ENCODE measurements around the gene RALA. TPM values are rescaled to one million over a fixed set of nuclear protein-coding genes. Genes with fewer than 3 reads are reported as not detected.
"Not testable (repeated sequence)": the region's sequence is repeated elsewhere in the genome, so short reads cannot be mapped to it uniquely, and the experiment has no call there.

Gene RALA
- total RNA-seq, 2 experiments from 2014 or later, result 29.1 to 31.1 TPM

- POLR2A ChIA-PET, result no interaction called here
- CTCF ChIA-PET, result no interaction called here
These were observed 50.5 kb downstream of the RALA start for GRCh38 chr7:39673868-39674267.

DNA sequence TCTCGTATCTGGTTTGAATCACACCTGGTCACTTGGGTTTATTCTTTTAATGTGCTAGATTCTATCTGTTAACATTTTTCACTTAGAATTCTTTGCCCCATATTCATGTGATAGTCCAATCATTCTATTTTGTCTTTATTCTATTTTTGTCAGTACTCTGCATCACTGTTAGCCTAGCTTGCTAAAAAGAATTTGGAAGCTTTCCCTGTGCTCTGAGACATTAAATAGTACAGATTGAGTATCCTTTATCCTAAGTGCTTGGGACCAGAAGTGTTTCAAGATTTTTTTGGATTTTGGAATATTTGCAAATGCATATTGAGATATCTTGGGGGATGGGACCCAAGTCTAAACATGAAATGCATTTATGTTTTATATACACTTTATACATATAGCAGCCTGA, 51.0 kb downstream of the RALA start:
- POLR2A ChIA-PET, result no interaction called here

GRCh38 chr7:39676346-39676745, 53.0 kb downstream of the RALA start:
- POLR2A ChIA-PET, result no interaction called here
- CTCF ChIA-PET, result no interaction called here

More for the DNA sequence above, 51.0 kb downstream of the RALA start:
- CTCF ChIA-PET, result interaction anchor here (0.7 kb wide), 2 partner anchors 68 to 445 kb away, joined by 3 to 5 read pairs; no protein-coding TSS in a partner anchor

- POLR2A ChIA-PET, result no interaction called here
- CTCF ChIA-PET, result no interaction called here
These were observed 55.7 kb downstream of the RALA start for GRCh38 chr7:39678930-39679709.

- POLR2A ChIA-PET, CTCF ChIA-PET: not testable (repeated sequence)
These were observed 56.5 kb downstream of the RALA start for GRCh38 chr7:39679874-39680273.

DNA sequence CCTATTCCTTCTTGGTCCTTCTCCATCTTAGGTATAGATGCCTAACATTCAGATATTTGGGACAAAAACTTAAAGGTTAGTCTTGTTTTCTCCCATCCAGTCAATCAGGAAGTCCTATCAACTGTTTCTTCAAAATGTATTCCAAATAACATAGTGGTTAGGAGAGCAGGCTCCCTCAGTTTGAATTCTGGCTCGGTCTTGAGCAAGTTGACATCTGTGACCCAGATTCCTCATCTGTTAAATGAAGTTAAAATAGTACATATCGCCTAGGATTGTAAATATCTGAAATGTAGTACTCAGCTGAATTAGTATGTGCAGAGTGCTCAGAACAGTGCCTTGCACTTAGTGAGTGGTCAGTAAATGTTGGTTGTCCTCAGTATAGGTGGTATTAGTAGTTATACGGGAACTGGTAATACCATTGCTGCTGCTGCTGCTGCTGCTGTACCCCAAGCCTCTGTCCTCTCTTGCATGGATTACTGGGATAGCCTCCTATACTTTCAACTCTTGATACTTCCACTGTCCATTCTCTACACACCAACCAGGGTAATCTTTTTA, 58.6 kb downstream of the RALA start:
- CTCF ChIA-PET, result no interaction called here
- POLR2A ChIA-PET, result interaction anchor here (0.7 kb wide), 1 partner anchor 39 kb away, joined by 5 read pairs; no protein-coding TSS in a partner anchor

- ChIA-PET POLR2A (no interaction called here), CTCF (no interaction called here)
These were observed 60.0 kb downstream of the RALA start for GRCh38 chr7:39683216-39683845.

DNA sequence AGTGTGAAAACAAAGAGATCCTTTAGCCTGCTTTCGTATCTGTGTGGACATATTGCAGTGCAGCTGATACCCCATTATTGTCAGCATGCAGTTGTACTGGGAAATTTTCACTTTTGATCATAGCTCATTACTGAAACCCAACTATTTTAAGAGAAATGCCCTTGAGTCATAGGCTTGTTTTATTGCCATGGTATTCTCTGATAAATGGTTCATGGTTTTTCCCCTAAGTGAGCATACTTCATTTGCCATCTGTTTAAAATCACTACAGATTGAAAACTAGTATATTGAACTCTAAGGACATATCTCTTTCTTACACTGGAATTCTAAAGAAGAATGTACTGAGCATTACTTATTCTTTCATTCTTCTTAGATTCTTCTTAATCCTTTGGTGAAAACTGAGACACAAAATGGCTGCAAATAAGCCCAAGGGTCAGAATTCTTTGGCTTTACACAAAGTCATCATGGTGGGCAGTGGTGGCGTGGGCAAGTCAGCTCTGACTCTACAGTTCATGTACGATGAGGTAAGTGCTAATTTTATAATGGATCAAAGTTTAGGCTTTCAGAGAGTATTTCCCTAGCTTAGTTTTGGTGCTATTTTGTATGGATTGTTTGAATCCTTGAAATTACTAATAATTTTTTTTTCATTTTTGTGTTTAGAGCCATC, 63.0 kb downstream of the RALA start:
- ChIA-PET CTCF (interaction anchor here (0.7 to 1.5 kb wide), 3 partner anchors 15 to 104 kb away, joined by 3 to 4 read pairs (median 3); no protein-coding TSS in a partner anchor), POLR2A (no interaction called here)

DNA sequence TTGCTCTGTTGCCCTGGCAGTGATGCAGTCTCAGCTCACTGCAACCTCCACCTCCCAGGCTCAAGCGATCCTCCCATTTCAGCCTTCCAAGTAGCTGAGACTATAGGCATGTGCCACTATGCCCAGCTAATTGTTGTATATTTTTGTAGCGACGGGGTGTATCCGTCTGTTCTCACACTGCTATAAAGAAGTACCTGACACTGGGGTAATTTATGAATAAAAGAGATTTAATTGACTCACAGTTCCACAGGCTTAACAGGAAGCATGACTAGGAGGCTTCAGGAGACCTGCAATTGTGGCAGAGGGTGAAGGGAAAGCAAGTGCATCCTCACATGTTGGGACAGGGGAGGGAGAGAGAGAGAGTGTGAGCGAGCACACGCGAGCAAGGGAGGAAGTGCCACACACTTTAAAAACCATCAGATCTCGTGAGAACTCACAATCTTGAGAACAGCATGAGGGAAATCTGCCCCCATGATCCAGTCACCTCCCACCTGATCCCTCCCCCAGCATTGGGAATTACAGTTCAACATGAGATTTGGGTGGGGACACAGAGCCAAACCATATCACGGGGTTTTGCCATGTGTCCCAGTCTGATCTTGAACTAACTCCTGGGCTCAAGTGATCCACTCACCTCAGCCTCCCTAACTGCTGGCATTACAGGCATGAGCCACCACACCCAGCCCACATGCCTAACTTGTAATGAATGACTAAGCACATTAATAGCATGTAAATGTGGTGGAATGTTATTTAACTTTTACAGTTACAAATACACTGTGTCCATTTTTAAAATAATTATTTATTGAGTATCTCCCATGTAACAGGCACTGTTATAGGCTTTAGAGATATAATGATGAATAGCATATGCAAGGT, 65.5 kb downstream of the RALA start:
- CTCF ChIA-PET, result interaction anchor here (0.7 to 1.0 kb wide), 2 partner anchors 57 to 108 kb away, joined by 3 to 5 read pairs; no protein-coding TSS in a partner anchor
- POLR2A ChIA-PET, result interaction anchor here (0.7 kb wide), 1 partner anchor 64 kb away, joined by 3 read pairs; no protein-coding TSS in a partner anchor

DNA sequence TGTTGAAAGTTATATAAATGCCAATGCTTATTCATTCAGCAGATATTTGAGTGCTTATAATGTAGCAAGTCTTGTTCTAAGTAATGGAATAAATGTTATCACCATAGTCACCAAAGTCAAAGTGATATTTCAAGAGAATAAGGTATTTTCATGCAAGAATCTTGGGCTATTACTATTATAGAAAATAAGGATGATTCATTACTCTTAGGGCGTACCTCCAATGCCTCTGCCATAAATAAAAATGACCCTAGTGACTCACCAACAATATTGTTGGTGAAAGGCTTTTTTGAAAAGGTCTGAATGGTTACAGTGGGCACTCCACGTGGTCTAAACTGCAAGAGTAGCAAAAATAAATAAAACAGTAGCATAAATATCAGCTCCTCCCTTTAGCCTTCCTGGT, 68.4 kb downstream of the RALA start:
- POLR2A ChIA-PET, result no interaction called here
- CTCF ChIA-PET, result no interaction called here

DNA sequence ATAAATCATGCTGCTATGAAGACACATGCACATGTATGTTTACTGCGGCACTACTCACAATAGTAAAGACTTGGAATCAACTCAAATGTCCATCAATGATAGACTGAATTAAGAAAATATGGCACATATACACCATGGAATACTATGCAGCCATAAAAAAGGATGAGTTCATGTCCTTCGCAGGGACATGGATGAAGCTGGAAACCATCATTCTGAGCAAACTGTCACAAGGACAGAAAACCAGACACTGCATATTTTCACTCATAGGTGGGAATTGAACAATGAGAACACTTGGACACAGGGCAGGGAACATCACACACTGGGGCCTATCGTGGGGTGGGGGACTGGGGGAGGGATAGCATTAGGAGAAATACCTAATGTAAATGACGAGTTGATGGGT, 69.7 kb downstream of the RALA start:
- POLR2A ChIA-PET, CTCF ChIA-PET: not testable (repeated sequence)

DNA sequence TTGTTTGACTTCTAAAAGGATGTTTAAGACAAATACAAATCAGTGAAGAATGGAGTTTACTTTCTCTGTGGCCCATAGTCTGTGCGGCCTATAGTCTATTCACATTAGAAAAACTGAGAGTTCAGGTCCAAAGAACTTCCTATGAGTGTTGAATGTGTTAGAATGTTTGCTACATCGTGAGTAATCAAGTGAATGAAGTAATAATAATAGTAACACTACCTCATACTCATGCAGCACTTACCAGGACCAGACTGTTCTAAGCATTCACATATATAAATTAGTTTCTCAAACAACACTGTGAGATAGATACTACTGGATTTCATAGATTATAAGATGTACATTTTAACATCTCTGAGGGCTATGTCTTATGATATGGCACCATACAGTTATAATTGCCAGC, 70.4 kb downstream of the RALA start:
- ChIA-PET POLR2A (no interaction called here), CTCF (no interaction called here)

DNA sequence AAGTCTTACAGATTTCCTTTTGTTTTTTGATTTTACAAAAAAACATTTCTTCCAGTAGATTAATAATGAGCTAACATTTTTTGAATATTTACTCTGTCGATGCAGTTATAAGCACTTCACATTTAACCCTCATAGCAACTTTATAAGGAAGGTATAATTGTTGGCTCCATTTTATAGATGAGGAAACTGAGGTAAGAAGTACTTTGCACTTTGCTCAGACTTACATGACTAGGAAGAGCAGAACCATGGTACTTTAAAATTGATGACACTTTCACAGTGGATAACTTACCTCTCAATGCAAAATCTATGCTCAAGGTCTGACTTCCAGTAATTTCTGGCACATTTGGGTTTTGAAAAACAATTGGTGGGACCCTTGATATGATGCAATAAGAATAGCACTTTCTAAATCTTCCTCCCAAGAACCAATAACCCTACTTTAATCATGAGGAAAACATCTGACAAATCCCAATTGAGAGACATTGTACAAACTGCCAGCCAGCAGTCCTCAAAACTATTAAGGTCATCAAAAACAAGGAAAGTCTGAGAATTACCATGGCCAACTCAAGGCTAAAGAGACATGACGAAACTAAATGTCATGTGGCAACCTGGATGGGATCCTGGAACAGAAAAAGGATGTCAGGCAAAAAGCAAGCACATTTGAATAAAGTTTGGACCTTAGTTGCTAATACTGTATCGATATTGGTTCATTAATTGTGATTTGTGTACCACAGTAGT, 72.6 kb downstream of the RALA start:
- CTCF ChIA-PET, result no interaction called here

GRCh38 chr7:39696631-39697030, 73.3 kb downstream of the RALA start:
- POLR2A ChIA-PET, result no interaction called here
- CTCF ChIA-PET, result no interaction called here

More for the DNA sequence above, 72.6 kb downstream of the RALA start:
- POLR2A ChIA-PET, result interaction anchor here (0.6 kb wide), 1 partner anchor 73 kb away, joined by 3 read pairs; the partner anchor contains the start of gene RALA

GRCh38 chr7:39697483-39697882, 74.1 kb downstream of the RALA start:
- ChIA-PET POLR2A (interaction anchor here (0.6 kb wide), 1 partner anchor 125 kb away, joined by 6 read pairs; no protein-coding TSS in a partner anchor), CTCF (no interaction called here)

DNA sequence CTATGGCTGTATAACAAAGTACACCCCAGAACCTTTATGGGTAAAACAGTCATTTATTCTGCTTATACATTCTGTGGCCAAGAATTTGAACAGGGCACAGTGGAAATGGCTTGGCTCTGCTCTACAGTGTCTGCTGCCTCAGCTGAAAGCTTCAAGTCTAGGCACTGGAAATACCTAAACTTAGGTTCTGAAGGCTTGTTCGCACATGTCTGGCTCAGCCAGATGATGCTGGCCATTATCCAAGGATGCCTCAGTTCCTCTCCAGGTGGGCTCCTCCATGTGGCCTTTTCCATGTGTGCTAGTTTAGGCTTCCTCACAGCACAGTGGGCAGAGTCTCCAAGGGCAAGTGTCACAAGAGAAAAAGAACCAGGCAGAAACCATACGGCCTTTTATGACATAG, 76.8 kb downstream of the RALA start:
- ChIA-PET POLR2A (no interaction called here), CTCF (no interaction called here)

- ChIA-PET POLR2A (no interaction called here), CTCF (no interaction called here)
These were observed 77.6 kb downstream of the RALA start for GRCh38 chr7:39700932-39701331.

- CTCF ChIA-PET, result no interaction called here
- POLR2A ChIA-PET, result no interaction called here
These were observed 78.8 kb downstream of the RALA start for GRCh38 chr7:39702133-39702532.

GRCh38 chr7:39703144-39703543, 79.8 kb downstream of the RALA start:
- CTCF ChIA-PET, result no interaction called here
- POLR2A ChIA-PET, result no interaction called here

Data from activated CD8-positive, alpha-beta memory T cell treated with anti-CD3 and anti-CD28 coated beads for 36 hours (primary cell).